Measurements from ENCODE around the gene SLC49A4. TPM values are rescaled to one million over a fixed set of nuclear protein-coding genes. Genes with fewer than 3 reads are reported as not detected.

Gene SLC49A4
- total RNA-seq, 1 experiment from 2014 or later = 16.1 TPM

GRCh38 chr3:122893754-122894668 lies 99.1 kb downstream of the SLC49A4 start:
- TF ChIP-seq, protein P1, sequence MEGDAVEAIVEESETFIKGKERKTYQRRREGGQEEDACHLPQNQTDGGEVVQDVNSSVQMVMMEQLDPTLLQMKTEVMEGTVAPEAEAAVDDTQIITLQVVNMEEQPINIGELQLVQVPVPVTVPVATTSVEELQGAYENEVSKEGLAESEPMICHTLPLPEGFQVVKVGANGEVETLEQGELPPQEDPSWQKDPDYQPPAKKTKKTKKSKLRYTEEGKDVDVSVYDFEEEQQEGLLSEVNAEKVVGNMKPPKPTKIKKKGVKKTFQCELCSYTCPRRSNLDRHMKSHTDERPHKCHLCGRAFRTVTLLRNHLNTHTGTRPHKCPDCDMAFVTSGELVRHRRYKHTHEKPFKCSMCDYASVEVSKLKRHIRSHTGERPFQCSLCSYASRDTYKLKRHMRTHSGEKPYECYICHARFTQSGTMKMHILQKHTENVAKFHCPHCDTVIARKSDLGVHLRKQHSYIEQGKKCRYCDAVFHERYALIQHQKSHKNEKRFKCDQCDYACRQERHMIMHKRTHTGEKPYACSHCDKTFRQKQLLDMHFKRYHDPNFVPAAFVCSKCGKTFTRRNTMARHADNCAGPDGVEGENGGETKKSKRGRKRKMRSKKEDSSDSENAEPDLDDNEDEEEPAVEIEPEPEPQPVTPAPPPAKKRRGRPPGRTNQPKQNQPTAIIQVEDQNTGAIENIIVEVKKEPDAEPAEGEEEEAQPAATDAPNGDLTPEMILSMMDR (IDR thresholded peaks at IDR 0.05; ENCODE audit: unreplicated experiment) = no peak
- peak; percentile 58 for DNase-seq
- H3K27ac Mint-ChIP-seq (ENCODE audit: unreplicated experiment) = peak overlapping the region; percentile 67
- intact Hi-C loops (cut with micrococcal nuclease; ENCODE audit: unreplicated experiment) = no loop called here
- CTCF ChIA-PET = interaction anchor here (0.6 to 0.7 kb wide), 2 partner anchors 29 to 139 kb away, joined by 3 read pairs; no protein-coding TSS in a partner anchor
- H3K36me3 Mint-ChIP-seq (ENCODE audit: insufficient read depth, unreplicated experiment) = no peaks in the 10 kb centered on the region
- no TSS peak for BruUV-seq (replicated peaks)
- no peaks in the 10 kb centered on the region for H3K27me3 Mint-ChIP-seq (ENCODE audit: unreplicated experiment)
- H3K4me3 Mint-ChIP-seq (ENCODE audit: low read depth, unreplicated experiment) = peak overlapping the region; percentile 35
- H3K9me3 Mint-ChIP-seq (ENCODE audit: low read depth, unreplicated experiment) = no peaks in the 10 kb centered on the region
- peaks cover 38% of the 10 kb centered on the region for H3K4me1 Mint-ChIP-seq (ENCODE audit: low read depth, unreplicated experiment)

DNA sequence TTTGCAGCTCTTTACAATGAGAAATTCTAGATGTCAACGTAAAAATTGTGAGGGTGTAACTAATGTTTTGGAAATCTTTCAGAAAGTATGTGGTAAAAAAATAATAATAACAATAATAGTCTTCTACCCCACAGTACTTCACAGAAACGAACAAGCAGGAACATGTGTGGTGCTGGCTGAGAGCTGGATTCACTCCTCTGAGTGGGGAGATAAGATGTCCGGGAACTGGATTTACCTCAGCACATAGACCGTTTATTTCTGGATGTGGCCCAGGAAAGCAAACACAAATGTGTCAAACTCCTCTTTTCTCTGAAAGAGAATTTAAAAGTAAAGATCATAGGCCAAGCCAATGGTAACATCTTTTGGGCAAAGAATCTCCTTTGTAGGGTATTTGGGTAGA lies 103.4 kb downstream of the SLC49A4 start:
- intact Hi-C loops (cut with micrococcal nuclease; ENCODE audit: unreplicated experiment) = no loop called here

DNA sequence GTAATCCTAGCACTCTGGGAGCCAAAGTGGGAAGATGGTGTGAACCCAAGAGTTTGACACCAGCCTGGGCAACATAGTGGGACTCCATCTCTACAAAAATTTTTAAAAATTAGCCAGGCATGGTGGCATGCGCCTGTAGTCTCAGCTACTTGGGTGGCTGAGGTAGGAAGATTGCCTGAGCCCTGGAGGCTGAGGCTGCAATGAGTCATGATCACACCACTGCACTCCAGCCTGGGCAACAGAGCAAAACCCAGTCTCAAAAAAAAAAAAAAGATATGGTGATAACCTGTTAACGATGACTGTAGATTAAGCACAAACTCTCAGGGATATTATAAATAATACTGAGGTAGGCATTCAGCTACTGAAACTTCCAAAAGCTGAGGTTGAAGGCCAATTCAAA lies 107.5 kb downstream of the SLC49A4 start:
- no peaks in the 10 kb centered on the region for H3K4me1 Mint-ChIP-seq (ENCODE audit: low read depth, unreplicated experiment)
- H3K36me3 Mint-ChIP-seq (ENCODE audit: insufficient read depth, unreplicated experiment) = no peaks in the 10 kb centered on the region
- H3K27ac Mint-ChIP-seq (ENCODE audit: unreplicated experiment) = no peak overlapping the region
- TF ChIP-seq, protein P1 (IDR thresholded peaks at IDR 0.05; ENCODE audit: unreplicated experiment) = no peak
- CTCF ChIA-PET = no interaction called here
- H3K4me3 Mint-ChIP-seq (ENCODE audit: low read depth, unreplicated experiment) = no peak overlapping the region
- BruUV-seq (replicated peaks) = no TSS peak
- no peaks in the 10 kb centered on the region for H3K27me3 Mint-ChIP-seq (ENCODE audit: unreplicated experiment)
- H3K9me3 Mint-ChIP-seq (ENCODE audit: low read depth, unreplicated experiment) = peaks cover 4% of the 10 kb centered on the region
- intact Hi-C loops (cut with micrococcal nuclease; ENCODE audit: unreplicated experiment) = no loop called here
- no peak for DNase-seq

More for the DNA sequence above, 103.4 kb downstream of the SLC49A4 start:
- H3K4me3 Mint-ChIP-seq (ENCODE audit: low read depth, unreplicated experiment) = no peak overlapping the region
- peaks cover 13% of the 10 kb centered on the region for H3K4me1 Mint-ChIP-seq (ENCODE audit: low read depth, unreplicated experiment)
- no peaks in the 10 kb centered on the region for H3K36me3 Mint-ChIP-seq (ENCODE audit: insufficient read depth, unreplicated experiment)
- no TSS peak for BruUV-seq (replicated peaks)
- no peak overlapping the region for H3K27ac Mint-ChIP-seq (ENCODE audit: unreplicated experiment)
- TF ChIP-seq, protein P1 (IDR thresholded peaks at IDR 0.05; ENCODE audit: unreplicated experiment) = no peak
- no peaks in the 10 kb centered on the region for H3K9me3 Mint-ChIP-seq (ENCODE audit: low read depth, unreplicated experiment)
- DNase-seq = no peak
- no peaks in the 10 kb centered on the region for H3K27me3 Mint-ChIP-seq (ENCODE audit: unreplicated experiment)
- CTCF ChIA-PET = no interaction called here

GRCh38 chr3:122903171-122903570 lies 108.3 kb downstream of the SLC49A4 start:
- BruUV-seq (replicated peaks) = no TSS peak
- H3K4me3 Mint-ChIP-seq (ENCODE audit: low read depth, unreplicated experiment) = no peak overlapping the region
- no peaks in the 10 kb centered on the region for H3K4me1 Mint-ChIP-seq (ENCODE audit: low read depth, unreplicated experiment)
- DNase-seq = no peak
- H3K36me3 Mint-ChIP-seq (ENCODE audit: insufficient read depth, unreplicated experiment) = no peaks in the 10 kb centered on the region
- CTCF ChIA-PET = no interaction called here
- peaks cover 4% of the 10 kb centered on the region for H3K9me3 Mint-ChIP-seq (ENCODE audit: low read depth, unreplicated experiment)
- H3K27ac Mint-ChIP-seq (ENCODE audit: unreplicated experiment) = no peak overlapping the region
- TF ChIP-seq, protein P1 (IDR thresholded peaks at IDR 0.05; ENCODE audit: unreplicated experiment) = no peak
- H3K27me3 Mint-ChIP-seq (ENCODE audit: unreplicated experiment) = no peaks in the 10 kb centered on the region
- intact Hi-C loops (cut with micrococcal nuclease; ENCODE audit: unreplicated experiment) = no loop called here

Measured in Calu3 (cell line).